Effector CD4-positive, alpha-beta T cell (primary cell): ENCODE measurements around the gene HDGFL2.
"Not testable (repeated sequence)": the region's sequence is repeated elsewhere in the genome, so short reads cannot be mapped to it uniquely, and the experiment has no call there.

Experiments
- DNase-seq: peaks from one replicate; pipeline ENCODE4 v3.0.0-alpha.2; 2020

HDGFL2 gene

GRCh38 chr19:4536798-4537197 is 64.7 kb downstream of the HDGFL2 start:
- DNase-seq = no peak

GRCh38 chr19:4537953-4538600 is 66.0 kb downstream of the HDGFL2 start:
- DNase-seq = no peak

- DNase-seq = no peak
These were observed 66.5 kb downstream of the HDGFL2 start for GRCh38 chr19:4538601-4538954.

GRCh38 chr19:4539169-4539692 is 67.1 kb downstream of the HDGFL2 start:
- DNase-seq = no peak

GRCh38 chr19:4539693-4540581 is 67.8 kb downstream of the HDGFL2 start, which contains the start of gene LRG1:
Gene LRG1 (minus strand): TSS chr19:4540036. CDS start chr19:4540013, 23 bp downstream.
- no peak for DNase-seq

GRCh38 chr19:4541114-4541805 is 69.2 kb downstream of the HDGFL2 start:
- no peak for DNase-seq

- not testable (repeated sequence) for DNase-seq
These were observed 69.7 kb downstream of the HDGFL2 start for GRCh38 chr19:4541806-4542145.

GRCh38 chr19:4542896-4543841 is 71.1 kb downstream of the HDGFL2 start:
- DNase-seq = no peak

GRCh38 chr19:4543842-4544647 is 71.9 kb downstream of the HDGFL2 start:
- DNase-seq = no peak

- DNase-seq = no peak
These were observed 75.5 kb downstream of the HDGFL2 start for GRCh38 chr19:4547303-4548237.

GRCh38 chr19:4548238-4548584 is 76.1 kb downstream of the HDGFL2 start:
- DNase-seq = no peak

GRCh38 chr19:4550018-4550417 is 77.9 kb downstream of the HDGFL2 start:
- DNase-seq = no peak

GRCh38 chr19:4550479-4551050 is 78.5 kb downstream of the HDGFL2 start:
- no peak for DNase-seq
